ENCODE results near the gene SYTL3. TPM values are rescaled to one million over a fixed set of nuclear protein-coding genes. Genes with fewer than 3 reads are reported as not detected.

The SYTL3 gene
- total RNA-seq, 2 donors from 2014 or later, result 1.3 to 1.8 TPM

DNA sequence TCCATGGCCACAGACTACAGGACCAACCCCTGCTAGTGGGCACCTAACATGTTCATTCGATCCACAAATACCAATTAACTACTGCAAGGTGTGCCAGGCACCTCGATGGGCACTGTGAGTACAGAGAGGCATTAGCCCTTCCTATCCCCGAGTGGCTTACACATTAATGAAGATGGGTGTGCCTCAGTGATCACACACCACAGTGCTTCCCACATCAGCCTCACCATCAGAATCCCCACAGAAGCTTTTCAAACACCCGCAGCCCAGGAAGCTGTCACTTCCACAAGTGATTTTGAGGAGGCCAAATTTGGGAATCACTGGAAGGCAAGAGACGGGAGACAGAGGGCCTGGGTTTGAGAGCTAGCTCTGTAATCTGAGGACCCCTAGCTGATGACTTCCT, 145.7 kb downstream of the SYTL3 start:
- peak overlapping the region in 3 of 4 donors; percentile 20 to 93 (median 29) for H3K27ac ChIP-seq
- intact Hi-C loops (cut with DNase I), result no loop called here
- TF ChIP-seq, protein P1, sequence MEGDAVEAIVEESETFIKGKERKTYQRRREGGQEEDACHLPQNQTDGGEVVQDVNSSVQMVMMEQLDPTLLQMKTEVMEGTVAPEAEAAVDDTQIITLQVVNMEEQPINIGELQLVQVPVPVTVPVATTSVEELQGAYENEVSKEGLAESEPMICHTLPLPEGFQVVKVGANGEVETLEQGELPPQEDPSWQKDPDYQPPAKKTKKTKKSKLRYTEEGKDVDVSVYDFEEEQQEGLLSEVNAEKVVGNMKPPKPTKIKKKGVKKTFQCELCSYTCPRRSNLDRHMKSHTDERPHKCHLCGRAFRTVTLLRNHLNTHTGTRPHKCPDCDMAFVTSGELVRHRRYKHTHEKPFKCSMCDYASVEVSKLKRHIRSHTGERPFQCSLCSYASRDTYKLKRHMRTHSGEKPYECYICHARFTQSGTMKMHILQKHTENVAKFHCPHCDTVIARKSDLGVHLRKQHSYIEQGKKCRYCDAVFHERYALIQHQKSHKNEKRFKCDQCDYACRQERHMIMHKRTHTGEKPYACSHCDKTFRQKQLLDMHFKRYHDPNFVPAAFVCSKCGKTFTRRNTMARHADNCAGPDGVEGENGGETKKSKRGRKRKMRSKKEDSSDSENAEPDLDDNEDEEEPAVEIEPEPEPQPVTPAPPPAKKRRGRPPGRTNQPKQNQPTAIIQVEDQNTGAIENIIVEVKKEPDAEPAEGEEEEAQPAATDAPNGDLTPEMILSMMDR (IDR thresholded peaks at IDR 0.05), result no peak
- no peak for TF ChIP-seq POLR2A (IDR thresholded peaks at IDR 0.05)
- no peaks in the 10 kb centered on the region for H3K36me3 ChIP-seq (replicated peaks in 1 of 2; ENCODE audit: insufficient read depth in 1 of 2, low read depth in 2 of 2)
- H3K9me3 ChIP-seq, result no peaks in the 10 kb centered on the region
- no peaks in the 10 kb centered on the region for H3K27me3 ChIP-seq
- 73 to 75% methylated on average over 3 to 5 of the region's 5 CpGs for WGBS, 2 donors
- no peak for ATAC-seq
- H3K4me1 ChIP-seq, result peaks cover 83% of the 10 kb centered on the region
- DNase-seq, result peak in 1 of 4 donors; percentile 9
- H3K4me3 ChIP-seq, result no peak overlapping the region

DNA sequence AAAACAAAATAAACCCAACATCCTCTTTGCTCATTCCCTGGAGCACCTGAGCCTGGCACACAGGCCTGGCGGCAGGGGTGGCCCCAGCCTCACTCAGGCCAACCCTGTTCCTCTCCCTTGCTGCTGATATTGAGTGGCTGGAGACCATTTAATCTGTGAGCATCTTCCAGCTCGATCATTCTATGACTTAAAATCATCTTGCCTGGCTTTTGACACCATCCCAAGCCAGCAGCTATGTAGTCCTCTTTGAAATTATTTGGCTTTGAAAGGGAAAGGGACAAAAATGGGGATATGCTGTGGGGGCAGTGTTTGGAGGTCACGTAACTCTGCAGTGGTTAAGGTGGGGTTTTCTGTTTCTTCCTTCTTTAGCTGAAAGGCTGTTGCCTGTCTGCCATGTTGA, 146.5 kb downstream of the SYTL3 start:
- ATAC-seq, result no peak
- DNase-seq, result no peak
- Histone ChIP-seq H3K4me3 (no peak overlapping the region), H3K27ac (peak overlapping the region; percentile 7 to 93 (median 24)), H3K27me3 (no peaks in the 10 kb centered on the region), H3K4me1 (peaks cover 91% of the 10 kb centered on the region), H3K9me3 (no peaks in the 10 kb centered on the region), H3K36me3 (replicated peaks in 1 of 2; ENCODE audit: insufficient read depth in 1 of 2, low read depth in 2 of 2) (no peaks in the 10 kb centered on the region)
- intact Hi-C loops (cut with DNase I), result no loop called here
- TF ChIP-seq, protein P1 (IDR thresholded peaks at IDR 0.05), result no peak
- no peak for TF ChIP-seq POLR2A (IDR thresholded peaks at IDR 0.05)
- 89 to 96% methylated on average over 3 of the region's 3 CpGs for WGBS, 2 donors

DNA sequence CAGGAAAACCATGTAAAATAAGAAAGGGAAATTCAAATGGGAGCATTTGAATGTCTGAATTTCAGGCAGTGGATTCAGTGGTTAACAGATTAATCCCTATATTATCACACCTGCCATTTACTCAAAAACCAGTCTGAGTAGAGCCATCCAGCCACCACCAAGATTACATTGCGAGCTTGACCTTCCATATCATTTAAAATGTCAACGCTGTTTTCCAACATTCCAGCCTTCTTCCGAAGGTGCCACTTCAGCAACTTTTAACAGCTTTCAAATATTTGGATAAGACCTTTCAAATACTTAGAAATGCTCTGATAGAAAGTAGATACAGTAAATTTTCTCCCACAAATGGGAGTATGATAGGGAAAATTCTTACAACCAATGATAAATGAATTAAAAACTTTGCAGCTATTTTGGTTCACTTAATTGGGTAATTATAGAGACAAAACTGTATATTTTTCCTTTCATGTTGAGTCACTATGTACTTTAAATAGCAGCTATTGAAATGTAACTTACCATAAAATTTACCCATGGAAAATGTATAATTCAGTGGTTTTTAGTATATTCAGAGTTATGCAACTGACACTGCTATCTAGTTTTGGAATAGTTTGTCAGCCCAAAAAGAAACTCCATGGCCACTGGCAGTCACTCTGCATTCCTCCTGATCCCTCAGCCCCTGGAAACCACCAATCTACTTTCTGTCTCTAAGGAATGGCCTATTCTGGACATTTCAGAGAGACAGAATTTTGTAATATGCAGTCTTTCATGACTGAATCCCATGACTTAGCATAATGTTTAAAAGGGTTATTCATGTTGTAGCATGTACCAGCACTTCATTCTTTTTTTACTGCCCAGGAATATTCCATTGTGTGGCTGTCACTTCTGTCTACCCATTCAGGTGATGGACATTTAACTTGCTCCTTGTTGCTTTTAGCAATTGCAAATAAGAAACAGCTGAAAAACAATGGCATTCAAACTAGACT, 147.8 kb downstream of the SYTL3 start:
- ATAC-seq (no peak), DNase-seq (peak in 1 of 4 donors; percentile 5)
- Histone ChIP-seq H3K4me1 (peaks cover 96% of the 10 kb centered on the region), H3K36me3 (replicated peaks in 1 of 2; ENCODE audit: insufficient read depth in 1 of 2, low read depth in 2 of 2) (no peaks in the 10 kb centered on the region), H3K9me3 (no peaks in the 10 kb centered on the region), H3K27me3 (no peaks in the 10 kb centered on the region), H3K27ac (peak overlapping the region in 3 of 4 donors; percentile 91 to 94 (median 93)), H3K4me3 (no peak overlapping the region)
- TF ChIP-seq, protein P1 (IDR thresholded peaks at IDR 0.05), result no peak
- no peak for TF ChIP-seq POLR2A (IDR thresholded peaks at IDR 0.05)
- intact Hi-C loops (cut with DNase I), result no loop called here
- WGBS, 2 donors, result 10 to 22% methylated on average over 3 of the region's 3 CpGs

DNA sequence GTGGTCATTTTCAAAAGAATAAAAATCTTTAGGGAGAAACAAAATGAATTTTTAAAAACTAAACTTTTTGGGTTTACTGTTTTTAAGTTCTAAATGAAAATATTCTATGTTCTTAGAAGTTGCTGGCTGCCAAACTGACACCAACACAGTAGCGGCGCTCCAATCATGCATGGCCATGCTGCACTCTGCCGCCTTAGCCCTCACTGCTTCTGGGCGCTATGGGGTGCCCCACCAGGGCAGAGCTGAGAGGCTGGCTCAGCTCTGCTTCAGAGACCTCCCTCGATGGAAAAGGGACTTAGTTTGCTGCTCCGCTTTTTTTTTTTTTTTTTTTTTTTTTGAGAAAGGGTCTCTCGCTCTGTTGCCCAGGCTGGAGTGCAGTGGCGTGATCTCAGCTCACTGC, 148.5 kb downstream of the SYTL3 start:
- H3K4me1 ChIP-seq, result peaks cover 97% of the 10 kb centered on the region
- no peak for DNase-seq

More for the DNA sequence above, 148.5 kb downstream of the SYTL3 start:
- Histone ChIP-seq H3K4me3 (no peak overlapping the region), H3K9me3 (no peaks in the 10 kb centered on the region), H3K27ac (peak overlapping the region; percentile 60 to 94 (median 92)), H3K36me3 (replicated peaks in 1 of 2; ENCODE audit: insufficient read depth in 1 of 2, low read depth in 2 of 2) (no peaks in the 10 kb centered on the region), H3K27me3 (no peaks in the 10 kb centered on the region)
- intact Hi-C loops (cut with DNase I), result no loop called here
- 86 to 90% methylated on average over 8 of the region's 8 CpGs for WGBS, 2 donors
- no peak for TF ChIP-seq POLR2A (IDR thresholded peaks at IDR 0.05)
- TF ChIP-seq, protein P1 (IDR thresholded peaks at IDR 0.05), result no peak
- no peak for ATAC-seq

All from body of pancreas (tissue), 4 donors.